SK-N-SH (cell line): ENCODE data around the gene NBEA. TPM values are rescaled to one million over a fixed set of nuclear protein-coding genes. Genes with fewer than 3 reads are reported as not detected.

ENCODE experiments used
- CTCF ChIA-PET: fragments of 300-600, 350-600 bp; formaldehyde crosslinking; extraction: SDS; loops from one replicate; lab custom pipeline; 2021; lab: Yijun Ruan, JAX
- POLR2A ChIA-PET: fragments of 350-600 bp; sonication (Branson Sonifier 250); formaldehyde crosslinking; extraction: SDS; loops from one replicate; lab custom pipeline; 2020; ENCODE audit warnings: antibody characterized with exemption, inconsistent platforms; lab: Yijun Ruan, JAX
- DNase-seq: peaks from one replicate; pipeline ENCODE4 v3.0.0; 2012
- H2AFZ ChIP-seq: fragments of 200-600 bp; sonication (generic); 2 replicates; pipeline ENCODE4 v1.8.1; 2016; ENCODE audit warnings: antibody characterized with exemption, mild to moderate bottlenecking, low read depth
- H3F3A ChIP-seq: fragments of 200-600 bp; sonication (generic); replicated peaks from 2 replicates; pipeline ENCODE3; 2016; ENCODE audit warnings: antibody characterized with exemption, mild to moderate bottlenecking; ENCODE audit not compliant: insufficient read depth
- H3K27ac ChIP-seq, 2 experiments: fragments of 200-500 bp in 1 of 2; fragments of 200-600 bp in 1 of 2; sonication (Bioruptor generic) in 1 of 2; sonication (generic), shearing (Covaris generic) in 1 of 2; 2 replicates each; pipeline versions ENCODE4 v1.5.1 to v1.6.1; 2014 to 2016; ENCODE audit warnings: low read depth in 2 of 2, inconsistent platforms in 1 of 2, low read length in 1 of 2, mild to moderate bottlenecking in 1 of 2, mixed read lengths in 1 of 2
- H3K27me3 ChIP-seq: fragments of 200-600 bp; sonication (generic), shearing (Covaris generic); 2 replicates; pipeline ENCODE4 v1.6.1; 2016; ENCODE audit warnings: mixed run types; ENCODE audit not compliant: insufficient read depth
- H3K36me3 ChIP-seq, 2 experiments: fragments of 200-500 bp in 1 of 2; fragments of 200-600 bp in 1 of 2; sonication (Bioruptor generic) in 1 of 2; sonication (generic) in 1 of 2; replicated peaks in 1 of 2; 2 replicates each; pipeline versions ENCODE3 to v1.5.1; 2014 to 2016; ENCODE audit warnings: low read length in 1 of 2, mild to moderate bottlenecking in 1 of 2; ENCODE audit not compliant: insufficient read depth in 2 of 2, control insufficient read depth in 1 of 2
- H3K4me1 ChIP-seq, 2 experiments: fragments of 200-500 bp in 1 of 2; fragments of 200-600 bp in 1 of 2; sonication (Bioruptor generic) in 1 of 2; sonication (generic), shearing (Covaris generic) in 1 of 2; 2 replicates each; pipeline versions ENCODE4 v1.5.1 to v1.6.1; 2014 to 2016; ENCODE audit warnings: low read depth in 1 of 2, low read length in 1 of 2, mixed run types in 1 of 2; ENCODE audit not compliant: insufficient read depth in 2 of 2, control insufficient read depth in 1 of 2
- H3K4me2 ChIP-seq: fragments of 200-600 bp; sonication (generic), shearing (Covaris generic); 2 replicates; pipeline ENCODE4 v1.6.1; 2017; ENCODE audit warnings: mixed run types
- H3K4me3 ChIP-seq, 2 experiments: fragments of 200-500 bp in 1 of 2; fragments of 200-600 bp in 1 of 2; sonication (Bioruptor generic) in 1 of 2; sonication (generic), shearing (Covaris generic) in 1 of 2; 2 replicates each; pipeline versions ENCODE4 v1.5.1 to v1.8.1; 2014 to 2016; ENCODE audit warnings: low read depth in 2 of 2, inconsistent platforms in 1 of 2, low read length in 1 of 2, mild to moderate bottlenecking in 1 of 2, mixed read lengths in 1 of 2, moderate library complexity in 1 of 2
- H3K79me2 ChIP-seq: fragments of 200-600 bp; sonication (generic); 2 replicates; pipeline ENCODE4 v1.8.1; 2017; ENCODE audit warnings: mild to moderate bottlenecking; ENCODE audit not compliant: insufficient read depth
- H3K9ac ChIP-seq: fragments of 200-600 bp; sonication (generic); 2 replicates; pipeline ENCODE4 v1.6.1; 2017; ENCODE audit warnings: mixed run types
- H3K9me2 ChIP-seq: fragments of 200-600 bp; sonication (generic); 2 replicates; pipeline ENCODE4 v1.6.1; 2017; ENCODE audit warnings: mixed run types
- H3K9me3 ChIP-seq: fragments of 200-600 bp; sonication (generic); 2 replicates; pipeline ENCODE4 v1.6.1; 2017; ENCODE audit warnings: mixed run types, mild to moderate bottlenecking, moderate library complexity
- H4K20me1 ChIP-seq: fragments of 200-600 bp; sonication (generic); 2 replicates; pipeline ENCODE4 v1.6.1; 2017; ENCODE audit warnings: mild to moderate bottlenecking, mixed run types; ENCODE audit not compliant: insufficient read depth
- ELF1 ChIP-seq: IDR thresholded peaks from 2 replicates; pipeline ENCODE4 v1.4.0; 2012
- FOXJ3 ChIP-seq: sonication (generic); formaldehyde crosslinking; IDR thresholded peaks from 2 replicates; pipeline ENCODE4 v1.5.1; 2020; ENCODE audit warnings: mild to moderate bottlenecking, missing genetic modification reagents
- FOXM1 ChIP-seq: IDR thresholded peaks from 2 replicates; pipeline ENCODE4 v1.4.0; 2012; ENCODE audit warnings: low read depth, mild to moderate bottlenecking
- GATA2 ChIP-seq: sonication (generic); formaldehyde crosslinking; IDR thresholded peaks from 2 replicates; pipeline ENCODE4 v1.5.0; 2020; ENCODE audit warnings: mild to moderate bottlenecking, missing genetic modification reagents
- JUND ChIP-seq: IDR thresholded peaks from 2 replicates; pipeline ENCODE4 v1.4.0; 2012
- MXI1 ChIP-seq: IDR thresholded peaks from 2 replicates; pipeline ENCODE4 v1.6.1; 2012; ENCODE audit warnings: mild to moderate bottlenecking, low read depth, low read length, improper control_type of control experiment
- NFIC ChIP-seq: IDR thresholded peaks from 2 replicates; pipeline ENCODE4 v1.4.0; 2012; ENCODE audit warnings: borderline replicate concordance
- RAD21 ChIP-seq: IDR thresholded peaks from 2 replicates; pipeline ENCODE4 v1.6.1; 2012; ENCODE audit warnings: mild to moderate bottlenecking, low read length
- SMC3 ChIP-seq: IDR thresholded peaks from 2 replicates; pipeline ENCODE4 v1.6.1; 2012; ENCODE audit warnings: low read depth, low read length, improper control_type of control experiment
- TAF1 ChIP-seq: IDR thresholded peaks from 2 replicates; pipeline ENCODE4 v1.6.1; 2012; ENCODE audit warnings: low read depth, mild to moderate bottlenecking, low read length, moderate library complexity, borderline replicate concordance
- TCF12 ChIP-seq: IDR thresholded peaks from 2 replicates; pipeline ENCODE4 v1.4.0; 2012
- YY1 ChIP-seq: IDR thresholded peaks from 2 replicates; pipeline ENCODE4 v1.4.0; 2012; ENCODE audit warnings: low read depth, mild to moderate bottlenecking
- WGBS: methylation state at CpG from one replicate; pipeline ENCODE4 v1.1.6; 2017; ENCODE audit warnings: low lambda C conversion rate; 5-methylcytosine and 5-hydroxymethylcytosine counted together
- polyA plus RNA-seq, 3 experiments: library from polyadenylated mRNA; depleted of rRNA; stranded (reverse); fragments of >200 nt; gene quantifications; 2 replicates each; pipeline ENCODE4 v1.2.3, GENCODE V29; 2012
- TF ChIP-seq, protein P1 (sequence below): IDR thresholded peaks from 2 replicates; pipeline ENCODE4; 2012
- TF ChIP-seq, protein P2 (sequence below): IDR thresholded peaks from 2 replicates; pipeline ENCODE4 v1.4.0; 2012; ENCODE audit warnings: low read depth

Gene NBEA
- polyA plus RNA-seq, 1 of the 3 experiments (the other 2 are of a cell fraction), result 12.3 TPM

GRCh38 chr13:35567406-35567980 lies 625.4 kb downstream of the NBEA start (continued):
- TF ChIP-seq SMC3, result no peak
- TF ChIP-seq FOXJ3 (CRISPR knock-in tag), result no peak
- no peak for TF ChIP-seq ELF1
- no peak for TF ChIP-seq MXI1

DNA sequence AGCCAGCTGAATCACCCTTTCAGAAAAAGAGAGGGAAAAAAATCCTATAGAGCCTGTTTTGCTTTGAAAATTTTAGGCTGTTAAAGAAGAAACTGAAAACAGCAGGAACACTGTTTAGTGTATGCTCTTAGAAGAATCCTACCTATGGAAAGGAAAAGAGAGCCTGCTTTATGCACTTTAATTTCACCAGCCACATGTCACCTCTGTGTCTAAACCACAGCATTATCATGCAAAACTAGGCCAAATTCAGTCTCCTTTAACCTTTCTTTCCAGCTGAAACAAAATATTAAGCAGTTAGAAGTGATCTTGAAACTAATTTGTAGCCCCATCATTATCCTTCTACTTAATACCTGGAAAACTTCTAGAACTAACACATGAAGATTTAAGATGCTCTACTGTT lies 631.6 kb downstream of the NBEA start:
- Histone ChIP-seq H2AFZ (no peak overlapping the region), H3K9ac (no peak overlapping the region)
- CTCF ChIA-PET, result interaction anchor here (0.6 kb wide), 1 partner anchor 34 kb away, joined by 3 read pairs; no protein-coding TSS in a partner anchor

GRCh38 chr13:35592457-35592856 lies 650.4 kb downstream of the NBEA start:
- ChIA-PET CTCF (no interaction called here), POLR2A (no interaction called here)
- no peaks in the 10 kb centered on the region for H3K9me3 ChIP-seq
- H3K4me1 ChIP-seq, result peaks cover 0 to 10% of the 10 kb centered on the region in 2 experiments; a peak in 2 of 4 replicates
- no peak overlapping the region for H3K4me2 ChIP-seq
- no peaks in the 10 kb centered on the region for H3K9me2 ChIP-seq
- no peak overlapping the region for H2AFZ ChIP-seq
- H3K9ac ChIP-seq, result no peak overlapping the region
- H3K27ac ChIP-seq, result no peak overlapping the region
- no peak overlapping the region for H3K4me3 ChIP-seq
- H3F3A ChIP-seq, result peaks cover 4% of the 10 kb centered on the region
- 93% methylated on average over 4 of the region's 4 CpGs for WGBS
- DNase-seq, result no peak
- H3K36me3 ChIP-seq, result peaks cover 24 to 30% of the 10 kb centered on the region in 2 experiments
- TF ChIP-seq NFIC (no peak), TCF12 (no peak)
- no peaks in the 10 kb centered on the region for H4K20me1 ChIP-seq
- no peaks in the 10 kb centered on the region for H3K79me2 ChIP-seq
- no peaks in the 10 kb centered on the region for H3K27me3 ChIP-seq

More for the DNA sequence above, 631.6 kb downstream of the NBEA start:
- Histone ChIP-seq H3K79me2 (no peaks in the 10 kb centered on the region), H3K27ac (no peak overlapping the region; a peak in 1 of 4 replicates), H3K36me3 (peaks cover 2 to 8% of the 10 kb centered on the region in 2 experiments), H4K20me1 (no peaks in the 10 kb centered on the region), H3K9me2 (no peaks in the 10 kb centered on the region), H3K4me2 (no peak overlapping the region), H3K9me3 (no peaks in the 10 kb centered on the region), H3F3A (peaks cover 3% of the 10 kb centered on the region), H3K4me3 (no peak overlapping the region), H3K27me3 (no peaks in the 10 kb centered on the region), H3K4me1 (no peaks in the 10 kb centered on the region; a peak in 1 of 4 replicates)
- TF ChIP-seq JUND, result no peak
- TF ChIP-seq GATA2 (CRISPR knock-in tag), result no peak
- TF ChIP-seq FOXM1, result no peak
- no peak for TF ChIP-seq MXI1
- TF ChIP-seq, protein P1, sequence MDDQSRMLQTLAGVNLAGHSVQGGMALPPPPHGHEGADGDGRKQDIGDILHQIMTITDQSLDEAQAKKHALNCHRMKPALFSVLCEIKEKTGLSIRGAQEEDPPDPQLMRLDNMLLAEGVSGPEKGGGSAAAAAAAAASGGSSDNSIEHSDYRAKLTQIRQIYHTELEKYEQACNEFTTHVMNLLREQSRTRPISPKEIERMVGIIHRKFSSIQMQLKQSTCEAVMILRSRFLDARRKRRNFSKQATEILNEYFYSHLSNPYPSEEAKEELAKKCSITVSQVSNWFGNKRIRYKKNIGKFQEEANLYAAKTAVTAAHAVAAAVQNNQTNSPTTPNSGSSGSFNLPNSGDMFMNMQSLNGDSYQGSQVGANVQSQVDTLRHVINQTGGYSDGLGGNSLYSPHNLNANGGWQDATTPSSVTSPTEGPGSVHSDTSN, result no peak
- no peak for TF ChIP-seq YY1
- TF ChIP-seq RAD21, result no peak
- no peak for TF ChIP-seq ELF1
- TF ChIP-seq TAF1, result no peak
- TF ChIP-seq, protein P2, sequence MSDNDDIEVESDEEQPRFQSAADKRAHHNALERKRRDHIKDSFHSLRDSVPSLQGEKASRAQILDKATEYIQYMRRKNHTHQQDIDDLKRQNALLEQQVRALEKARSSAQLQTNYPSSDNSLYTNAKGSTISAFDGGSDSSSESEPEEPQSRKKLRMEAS, result no peak
- POLR2A ChIA-PET, result no interaction called here
- no peak for DNase-seq
